MCF 10A (cell line): ENCODE data around the gene EXOC4. TPM values are rescaled to one million over a fixed set of nuclear protein-coding genes. Genes with fewer than 3 reads are reported as not detected.

Experiments used
- BruUV-seq: library from RNA; stranded (reverse); fragments of 400-500 nt; replicated peaks from 2 replicates; lab custom pipeline; 2021; lab: Mats Ljungman, UMichigan
- CTCF ChIA-PET: fragments of 300-600 bp; sonication (Branson Sonifier 250); formaldehyde crosslinking; extraction: SDS; loops from one replicate; lab custom pipeline; 2021; ENCODE audit warnings: antibody characterized with exemption, inconsistent platforms; lab: Yijun Ruan, JAX
- POLR2A ChIA-PET: fragments of 300-600, 350-650 bp; sonication (Branson Sonifier 250); formaldehyde crosslinking; extraction: SDS; loops from one replicate; lab custom pipeline; 2020; ENCODE audit warnings: antibody characterized with exemption, inconsistent platforms; lab: Yijun Ruan, JAX
- DNase-seq: peaks from one replicate; pipeline ENCODE4 v3.0.0-alpha.2; 2018; ENCODE audit not compliant: unreplicated experiment
- H3K27ac Mint-ChIP-seq: one replicate; pipeline ENCODE4 v1.8.0; 2022; ENCODE audit warnings: mild to moderate bottlenecking, low read depth, mixed read lengths; ENCODE audit not compliant: unreplicated experiment
- H3K27me3 Mint-ChIP-seq: one replicate; pipeline ENCODE4 v1.8.0; 2022; ENCODE audit warnings: mixed read lengths; ENCODE audit not compliant: insufficient read depth, unreplicated experiment
- H3K36me3 Mint-ChIP-seq: one replicate; pipeline ENCODE4 v1.8.0; 2022; ENCODE audit warnings: mild to moderate bottlenecking, moderate library complexity, mixed read lengths; ENCODE audit not compliant: insufficient read depth, unreplicated experiment
- H3K4me1 Mint-ChIP-seq: one replicate; pipeline ENCODE4 v1.8.0; 2022; ENCODE audit warnings: mixed read lengths; ENCODE audit not compliant: insufficient read depth, unreplicated experiment
- H3K4me3 Mint-ChIP-seq: one replicate; pipeline ENCODE4 v1.8.0; 2022; ENCODE audit warnings: mild to moderate bottlenecking, moderate library complexity, mixed read lengths; ENCODE audit not compliant: unreplicated experiment
- H3K9me3 Mint-ChIP-seq: one replicate; pipeline ENCODE4 v1.8.0; 2022; ENCODE audit warnings: mixed read lengths; ENCODE audit not compliant: unreplicated experiment
- intact Hi-C: fragments of 100-400 bp; cut with micrococcal nuclease; formaldehyde crosslinking; loops from 2 replicates; pipeline ENCODE4 v1.14.1; 2022
- total RNA-seq: library from RNA; stranded (reverse); gene quantifications from 2 replicates; pipeline ENCODE4 v1.2.3, GENCODE V29; 2022
- TF ChIP-seq, protein P1 (sequence below): fragments of 200-600 bp; IDR thresholded peaks from one replicate; pipeline ENCODE4 v1.8.0; 2022; ENCODE audit warnings: antibody characterized with exemption, mild to moderate bottlenecking; ENCODE audit not compliant: unreplicated experiment

Gene EXOC4
- total RNA-seq, 1 experiment from 2014 or later, result 105 TPM

DNA sequence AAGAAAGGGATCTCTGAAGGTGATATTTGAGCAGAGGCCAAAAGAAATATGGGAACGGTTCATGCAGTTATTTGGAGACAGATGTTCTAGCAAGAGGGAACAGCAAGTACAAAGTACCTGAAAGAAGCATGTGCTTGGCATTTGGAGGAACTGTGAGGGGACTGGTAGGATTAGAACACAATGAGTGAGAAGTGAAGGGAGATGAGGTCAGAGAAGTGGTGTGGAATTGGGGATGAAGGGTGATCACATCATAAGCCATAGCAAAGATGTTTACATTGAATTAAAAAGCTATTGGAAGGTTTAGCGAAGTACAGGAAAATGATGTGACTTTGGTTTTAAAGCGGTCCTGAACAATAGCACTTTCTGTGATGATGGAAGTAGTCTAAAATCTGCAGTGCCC is 471.8 kb downstream of the EXOC4 start:
- POLR2A ChIA-PET, result no interaction called here
- no peak overlapping the region for H3K27ac Mint-ChIP-seq

DNA sequence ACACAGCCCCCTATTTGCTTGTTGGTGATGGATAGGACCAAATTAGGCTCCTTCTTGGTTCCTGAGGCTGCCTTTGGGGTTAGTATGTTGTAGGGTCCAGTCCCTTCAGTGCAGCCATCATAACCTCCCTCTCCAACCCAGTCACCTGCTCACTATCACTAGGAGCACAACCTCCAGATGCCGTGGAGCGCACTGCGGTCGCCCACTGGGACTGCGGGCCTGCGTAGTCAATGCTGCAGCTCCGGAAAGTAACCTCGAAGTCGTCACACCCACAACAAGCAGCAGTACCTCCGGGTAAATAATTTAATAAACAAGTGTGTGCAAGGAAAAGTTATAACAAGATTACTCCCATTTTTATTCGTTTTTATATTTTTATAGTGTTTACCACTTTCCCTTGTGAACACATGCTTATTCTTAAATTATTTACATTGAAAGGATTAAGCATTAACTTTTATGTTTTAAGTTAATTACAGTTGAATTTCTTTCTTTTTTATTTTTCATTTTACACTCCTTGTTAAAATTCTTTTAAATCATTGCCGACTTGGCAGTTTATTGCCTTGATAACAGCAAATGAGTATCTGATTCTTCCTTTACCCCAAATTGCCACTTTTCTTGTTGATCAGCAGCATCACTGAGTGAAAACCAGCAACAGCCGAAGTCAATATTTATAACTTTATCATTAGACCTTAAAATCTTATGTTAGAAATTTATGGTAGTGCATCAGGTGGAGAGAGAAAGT is 474.8 kb downstream of the EXOC4 start:
- no peak for DNase-seq
- POLR2A ChIA-PET, result no interaction called here
- Mint-ChIP-seq H3K4me1 (peaks cover 5% of the 10 kb centered on the region), H3K27me3 (no peaks in the 10 kb centered on the region), H3K9me3 (no peaks in the 10 kb centered on the region), H3K27ac (no peak overlapping the region), H3K36me3 (no peaks in the 10 kb centered on the region), H3K4me3 (no peak overlapping the region)
- BruUV-seq, result no TSS peak
- CTCF ChIA-PET, result interaction anchor here (0.7 to 1.3 kb wide), 2 partner anchors 15 to 467 kb away, joined by 4 to 5 read pairs; no protein-coding TSS in a partner anchor
- intact Hi-C loops, result no loop called here
- TF ChIP-seq, protein P1, sequence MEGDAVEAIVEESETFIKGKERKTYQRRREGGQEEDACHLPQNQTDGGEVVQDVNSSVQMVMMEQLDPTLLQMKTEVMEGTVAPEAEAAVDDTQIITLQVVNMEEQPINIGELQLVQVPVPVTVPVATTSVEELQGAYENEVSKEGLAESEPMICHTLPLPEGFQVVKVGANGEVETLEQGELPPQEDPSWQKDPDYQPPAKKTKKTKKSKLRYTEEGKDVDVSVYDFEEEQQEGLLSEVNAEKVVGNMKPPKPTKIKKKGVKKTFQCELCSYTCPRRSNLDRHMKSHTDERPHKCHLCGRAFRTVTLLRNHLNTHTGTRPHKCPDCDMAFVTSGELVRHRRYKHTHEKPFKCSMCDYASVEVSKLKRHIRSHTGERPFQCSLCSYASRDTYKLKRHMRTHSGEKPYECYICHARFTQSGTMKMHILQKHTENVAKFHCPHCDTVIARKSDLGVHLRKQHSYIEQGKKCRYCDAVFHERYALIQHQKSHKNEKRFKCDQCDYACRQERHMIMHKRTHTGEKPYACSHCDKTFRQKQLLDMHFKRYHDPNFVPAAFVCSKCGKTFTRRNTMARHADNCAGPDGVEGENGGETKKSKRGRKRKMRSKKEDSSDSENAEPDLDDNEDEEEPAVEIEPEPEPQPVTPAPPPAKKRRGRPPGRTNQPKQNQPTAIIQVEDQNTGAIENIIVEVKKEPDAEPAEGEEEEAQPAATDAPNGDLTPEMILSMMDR, result no peak

More for the DNA sequence above, 471.8 kb downstream of the EXOC4 start:
- Mint-ChIP-seq H3K4me3 (no peak overlapping the region), H3K4me1 (peaks cover 5% of the 10 kb centered on the region), H3K27me3 (no peaks in the 10 kb centered on the region), H3K36me3 (no peaks in the 10 kb centered on the region), H3K9me3 (no peaks in the 10 kb centered on the region)
- CTCF ChIA-PET, result no interaction called here
- DNase-seq, result no peak
- intact Hi-C loops, result no loop called here
- TF ChIP-seq, protein P1, result no peak
- BruUV-seq, result no TSS peak

DNA sequence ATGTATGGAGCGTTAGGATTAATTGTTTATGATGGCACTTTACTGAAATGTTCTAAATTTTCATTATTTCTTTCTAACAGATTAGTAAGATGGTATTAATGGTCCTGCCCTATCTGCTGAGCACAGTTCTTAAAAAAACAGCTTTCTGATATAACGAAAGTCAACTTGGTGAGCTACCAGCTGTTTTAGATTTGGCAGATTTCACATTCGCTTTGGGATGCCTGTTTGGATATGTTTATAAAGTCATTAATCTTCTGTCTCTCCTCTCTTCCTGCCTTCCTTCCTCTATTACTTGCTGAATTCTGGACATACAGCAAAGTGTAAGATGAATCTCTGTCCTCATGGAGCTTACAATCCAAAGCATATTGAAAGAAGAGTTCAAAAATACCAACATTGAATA is 477.5 kb downstream of the EXOC4 start:
- H3K36me3 Mint-ChIP-seq, result no peaks in the 10 kb centered on the region
- no peaks in the 10 kb centered on the region for H3K4me1 Mint-ChIP-seq
- no peaks in the 10 kb centered on the region for H3K27me3 Mint-ChIP-seq
- H3K4me3 Mint-ChIP-seq, result no peak overlapping the region
- no TSS peak for BruUV-seq
- TF ChIP-seq, protein P1, result no peak
- no peak for DNase-seq
- intact Hi-C loops, result no loop called here
- CTCF ChIA-PET, result interaction anchor here (0.6 kb wide), 1 partner anchor 42 kb away, joined by 3 read pairs; no protein-coding TSS in a partner anchor
- POLR2A ChIA-PET, result no interaction called here
- H3K27ac Mint-ChIP-seq, result no peak overlapping the region
- no peaks in the 10 kb centered on the region for H3K9me3 Mint-ChIP-seq

DNA sequence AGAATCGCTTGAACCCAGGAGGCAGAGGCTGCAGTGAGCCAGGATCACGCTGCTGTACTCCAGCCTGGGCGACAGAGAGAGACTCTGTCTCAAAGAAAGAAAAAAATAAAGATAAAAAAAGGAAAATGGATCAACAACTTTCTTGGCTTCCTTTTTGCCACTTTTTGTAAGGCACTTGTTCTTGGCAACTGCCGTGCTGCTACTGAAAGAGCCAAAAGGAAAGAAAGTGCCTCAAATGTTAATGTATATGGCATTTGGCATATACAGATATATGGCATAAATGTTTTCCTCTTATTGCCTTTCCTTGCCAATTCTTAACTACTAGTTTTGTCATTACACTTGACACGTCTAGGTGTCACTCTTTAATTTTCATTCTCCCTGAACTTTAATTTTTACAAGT is 480.5 kb downstream of the EXOC4 start:
- CTCF ChIA-PET, result interaction anchor here (2.8 kb wide), 1 partner anchor 9 kb away, joined by 11 read pairs; no protein-coding TSS in a partner anchor
- TF ChIP-seq, protein P1, result no peak
- Mint-ChIP-seq H3K36me3 (no peaks in the 10 kb centered on the region), H3K4me3 (no peak overlapping the region), H3K27ac (no peak overlapping the region), H3K9me3 (no peaks in the 10 kb centered on the region), H3K4me1 (no peaks in the 10 kb centered on the region), H3K27me3 (no peaks in the 10 kb centered on the region)
- intact Hi-C loops, result no loop called here
- no peak for DNase-seq
- BruUV-seq, result no TSS peak
- POLR2A ChIA-PET, result interaction anchor here (0.6 kb wide), 1 partner anchor 438 kb away, joined by 3 read pairs; no protein-coding TSS in a partner anchor
